Chondrocyte (in vitro differentiated cells): Measurements from ENCODE around the gene TMEM59L. TPM values are rescaled to one million over a fixed set of nuclear protein-coding genes. Genes with fewer than 3 reads are reported as not detected.

Experiments used
- DNase-seq: peaks from one replicate; pipeline ENCODE4 v3.0.0; 2021; ENCODE audit warnings: mixed read lengths, low spot score
- H3K27ac Mint-ChIP-seq: one replicate; pipeline ENCODE4 v1.8.0; 2021; ENCODE audit warnings: mild to moderate bottlenecking, moderate library complexity, mixed read lengths; ENCODE audit not compliant: unreplicated experiment
- H3K27me3 Mint-ChIP-seq: 2 replicates; pipeline ENCODE4 v1.8.0; 2021; ENCODE audit warnings: low read depth, mixed read lengths
- H3K36me3 Mint-ChIP-seq: 2 replicates; pipeline ENCODE4 v1.8.0; 2021; ENCODE audit warnings: low read depth, mixed read lengths
- H3K4me1 Mint-ChIP-seq: 2 replicates; pipeline ENCODE4 v1.8.0; 2021; ENCODE audit warnings: low read depth, mild to moderate bottlenecking, mixed read lengths
- H3K4me3 Mint-ChIP-seq: one replicate; pipeline ENCODE4 v1.8.0; 2021; ENCODE audit warnings: mild to moderate bottlenecking, moderate library complexity, mixed read lengths; ENCODE audit not compliant: unreplicated experiment
- H3K9me3 Mint-ChIP-seq: 2 replicates; pipeline ENCODE4 v1.8.0; 2021; ENCODE audit warnings: low read depth, mixed read lengths
- CTCF ChIP-seq: fragments of 200-600 bp; sonication (generic); IDR thresholded peaks from 2 replicates; pipeline ENCODE4 v1.5.0; 2021; ENCODE audit warnings: antibody characterized with exemption, mild to moderate bottlenecking, moderate library complexity
- total RNA-seq: library from RNA; stranded (reverse); gene quantifications from 3 replicates; pipeline ENCODE4 v1.2.1, GENCODE V29; 2021

Gene TMEM59L
- total RNA-seq, 1 donor from 2014 or later, result 4.8 TPM

- Mint-ChIP-seq H3K27me3 (no peaks in the 10 kb centered on the region), H3K36me3 (peaks cover 25% of the 10 kb centered on the region), H3K9me3 (no peaks in the 10 kb centered on the region), H3K4me3 (no peak overlapping the region), H3K27ac (no peak overlapping the region), H3K4me1 (peaks cover 24% of the 10 kb centered on the region)
- TF ChIP-seq CTCF, result no peak
- DNase-seq, result no peak
Observed at GRCh38 chr19:18574691-18575291, 37.9 kb upstream of the TMEM59L start.

DNA sequence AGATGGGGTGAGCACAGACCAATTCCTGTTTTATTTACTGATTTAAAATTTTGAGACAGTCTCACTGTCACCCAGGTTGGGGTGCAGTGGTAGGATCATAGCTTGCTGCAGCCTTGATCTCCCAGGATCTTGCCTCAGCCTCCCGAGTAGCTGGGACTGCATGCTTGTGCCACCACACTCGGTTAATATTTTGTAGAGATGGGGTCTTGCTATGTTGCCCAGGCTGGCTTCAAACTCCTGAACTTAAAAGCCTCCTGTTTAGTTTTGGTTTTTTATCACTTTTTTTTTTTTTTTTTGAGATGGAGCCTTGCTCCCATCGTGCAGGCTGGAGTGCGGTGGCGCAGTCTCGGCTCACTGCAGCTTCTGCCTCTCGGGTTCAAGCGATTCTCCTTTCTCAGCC, 36.3 kb upstream of the TMEM59L start:
- Mint-ChIP-seq H3K4me3 (no peak overlapping the region), H3K27ac (no peak overlapping the region), H3K4me1 (peaks cover 21% of the 10 kb centered on the region), H3K9me3 (no peaks in the 10 kb centered on the region), H3K36me3 (peaks cover 25% of the 10 kb centered on the region), H3K27me3 (no peaks in the 10 kb centered on the region)
- no peak for TF ChIP-seq CTCF
- no peak for DNase-seq

- no peak for DNase-seq
- Mint-ChIP-seq H3K9me3 (no peaks in the 10 kb centered on the region), H3K27ac (no peak overlapping the region), H3K4me1 (peaks cover 13% of the 10 kb centered on the region), H3K4me3 (no peak overlapping the region), H3K36me3 (peaks cover 25% of the 10 kb centered on the region), H3K27me3 (no peaks in the 10 kb centered on the region)
- TF ChIP-seq CTCF, result no peak
Observed at GRCh38 chr19:18577365-18577914, 35.2 kb upstream of the TMEM59L start.

DNA sequence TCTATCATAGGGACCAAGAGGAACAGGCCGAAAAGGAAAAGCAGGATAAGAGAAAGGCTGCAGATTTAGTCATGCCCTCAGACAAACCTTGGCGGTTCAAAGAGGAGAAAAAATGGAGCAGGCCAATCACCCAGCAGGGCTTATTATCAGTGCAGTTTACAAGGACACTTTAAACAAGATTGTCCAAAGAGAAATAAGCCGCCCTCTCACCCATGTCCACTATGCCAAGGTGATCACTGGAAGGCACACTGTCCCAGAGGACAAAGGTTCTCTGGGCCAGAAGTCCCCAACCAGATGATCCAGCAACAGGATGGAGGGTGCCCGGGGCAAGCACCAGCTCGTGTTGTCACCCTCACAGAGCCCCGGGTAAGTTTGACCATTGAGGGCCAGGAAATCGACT, 32.4 kb upstream of the TMEM59L start:
- H3K27ac Mint-ChIP-seq, result no peak overlapping the region
- no peak for DNase-seq
- no peak for TF ChIP-seq CTCF
- H3K4me3 Mint-ChIP-seq, result no peak overlapping the region
- H3K36me3 Mint-ChIP-seq, result peaks cover 13% of the 10 kb centered on the region
- no peaks in the 10 kb centered on the region for H3K4me1 Mint-ChIP-seq
- no peaks in the 10 kb centered on the region for H3K27me3 Mint-ChIP-seq
- no peaks in the 10 kb centered on the region for H3K9me3 Mint-ChIP-seq

DNA sequence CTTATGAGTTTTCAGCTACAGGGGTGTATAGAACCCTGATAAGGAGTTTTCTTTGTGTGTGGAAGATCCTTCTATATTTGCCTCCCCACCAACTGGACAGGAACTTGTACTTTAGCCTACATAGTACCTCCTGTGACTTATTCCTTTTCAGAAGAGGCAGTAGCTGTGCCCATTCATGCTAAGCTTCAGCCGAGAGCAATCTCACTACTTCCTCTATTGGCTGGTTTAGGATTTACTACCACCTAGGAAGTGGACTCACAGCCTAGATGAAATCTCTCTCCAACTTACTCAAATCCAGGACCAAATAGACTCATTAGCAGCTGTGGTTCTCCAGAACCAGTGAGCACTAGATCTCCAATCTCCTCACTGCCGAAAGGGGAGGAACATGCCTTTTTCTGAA, 26.4 kb upstream of the TMEM59L start:
- no peaks in the 10 kb centered on the region for H3K9me3 Mint-ChIP-seq
- no peak for TF ChIP-seq CTCF
- no peak overlapping the region for H3K4me3 Mint-ChIP-seq
- H3K4me1 Mint-ChIP-seq, result peaks cover 16% of the 10 kb centered on the region
- DNase-seq, result no peak
- H3K36me3 Mint-ChIP-seq, result no peaks in the 10 kb centered on the region
- H3K27ac Mint-ChIP-seq, result no peak overlapping the region
- H3K27me3 Mint-ChIP-seq, result no peaks in the 10 kb centered on the region
